ENCODE data around the gene MPHOSPH6.
"Not testable (repeated sequence)": the region's sequence is repeated elsewhere in the genome, so short reads cannot be mapped to it uniquely, and the experiment has no call there.

The MPHOSPH6 gene

GRCh38 chr16:82118749-82119148, 51.3 kb downstream of the MPHOSPH6 start:
- DNase-seq (ENCODE audit: low read depth in 3 of 3) = no peak

GRCh38 chr16:82116535-82116934, 53.5 kb downstream of the MPHOSPH6 start:
- no peak for DNase-seq (ENCODE audit: low read depth in 3 of 3)

- DNase-seq (ENCODE audit: low read depth in 3 of 3) = no peak
Measured at GRCh38 chr16:82113741-82114140, 56.3 kb downstream of the MPHOSPH6 start.

DNA sequence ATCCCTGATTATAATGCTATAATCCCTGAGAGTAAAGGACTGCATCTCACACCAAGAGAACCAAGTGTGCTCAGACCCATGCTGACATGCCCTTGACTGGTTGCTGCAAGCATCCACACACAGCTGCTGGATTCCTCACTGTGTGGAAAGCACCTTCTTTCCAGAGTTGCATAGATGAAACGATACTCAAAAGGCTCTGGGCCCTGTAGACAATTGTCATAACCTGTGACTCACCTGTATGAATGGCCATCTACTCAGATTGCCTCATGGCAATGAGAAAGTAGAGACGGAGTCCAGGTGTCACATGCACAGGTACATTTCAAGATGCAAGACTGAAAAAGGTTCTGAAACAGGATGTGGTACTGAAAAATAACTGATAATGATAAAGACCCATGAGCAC, 58.1 kb downstream of the MPHOSPH6 start:
- no peak for DNase-seq (ENCODE audit: low read depth in 3 of 3)

DNA sequence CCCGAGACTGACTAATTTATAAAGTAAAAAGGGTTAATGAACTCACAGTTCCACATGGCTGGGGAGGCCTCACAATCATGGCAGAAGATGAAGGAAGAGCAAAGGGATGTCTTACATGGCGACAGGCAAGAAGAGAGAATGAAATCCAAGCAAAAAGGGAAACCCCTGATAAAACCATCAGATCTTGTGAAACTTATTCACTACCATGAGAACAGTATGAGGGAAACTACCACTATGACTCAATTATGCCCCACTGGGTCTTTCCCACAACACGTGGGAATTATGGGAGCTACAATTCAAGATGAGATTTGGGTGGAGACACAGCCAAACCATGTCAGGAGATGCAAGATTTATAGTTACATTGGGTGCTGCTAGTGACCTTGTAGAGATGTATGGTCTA, 60.8 kb downstream of the MPHOSPH6 start:
- not testable (repeated sequence) for DNase-seq (ENCODE audit: low read depth in 3 of 3)

DNA sequence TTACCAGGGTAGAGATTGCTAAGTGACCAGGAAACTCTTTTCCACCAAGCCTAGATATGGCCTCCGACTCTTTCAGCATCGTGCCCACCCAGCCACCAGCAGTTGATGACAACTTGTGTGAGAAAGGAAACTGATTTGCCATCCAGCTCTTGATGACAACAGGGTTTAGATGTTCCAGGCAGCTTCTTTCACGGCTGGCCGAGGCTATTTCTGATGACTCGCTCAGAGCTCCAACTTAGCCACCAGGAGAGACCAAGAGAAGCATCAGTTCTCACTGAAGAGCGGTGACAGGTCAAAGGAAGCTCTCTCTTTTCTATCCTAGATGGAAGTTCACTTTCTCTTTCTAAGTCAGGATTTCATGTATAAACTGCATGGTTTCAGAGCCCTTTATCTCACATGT, 61.2 kb downstream of the MPHOSPH6 start:
- no peak for DNase-seq (ENCODE audit: low read depth in 3 of 3)

DNA sequence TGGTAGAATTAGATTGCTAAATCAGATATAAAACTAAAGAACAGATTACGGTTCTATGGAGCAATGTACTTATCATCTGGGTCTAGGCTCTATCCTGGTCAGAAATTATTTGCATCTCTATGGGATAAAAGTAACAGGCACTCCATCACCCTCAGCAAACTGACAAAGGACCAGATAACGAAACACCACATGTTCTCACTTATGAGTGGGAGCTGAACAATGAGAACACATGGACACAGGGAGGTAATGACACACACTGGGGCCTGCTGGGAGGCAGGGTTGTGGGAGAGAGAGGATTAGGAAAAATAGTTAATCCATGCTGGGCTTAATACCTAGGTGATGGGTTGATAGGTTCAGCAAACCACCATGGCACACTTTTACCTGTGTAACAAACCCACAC, 61.9 kb downstream of the MPHOSPH6 start:
- no peak for DNase-seq (ENCODE audit: low read depth in 3 of 3)

DNA sequence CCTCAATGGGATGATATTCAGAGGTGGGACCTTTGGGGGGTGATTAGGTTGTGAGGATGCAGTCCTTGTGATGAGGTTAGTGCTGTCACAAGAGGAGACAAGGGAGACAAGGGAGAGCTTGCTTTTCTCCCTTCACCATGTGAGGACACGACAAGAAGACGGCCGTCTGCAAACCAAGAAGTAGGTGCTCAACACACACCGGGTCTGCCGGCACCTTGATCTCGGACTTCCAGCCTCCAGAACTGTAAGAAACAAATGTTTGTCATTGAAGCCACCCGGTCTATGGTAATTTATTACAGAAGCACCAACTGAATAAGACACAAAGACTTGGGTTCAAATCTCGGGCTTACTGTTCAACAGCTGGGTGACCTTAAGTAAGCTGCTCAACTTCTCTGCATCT, 64.9 kb downstream of the MPHOSPH6 start:
- DNase-seq (ENCODE audit: low read depth in 3 of 3) = no peak
